Measurements from ENCODE around the gene HDHD5.

Gene HDHD5

GRCh38 chr22:17110791-17111550 lies 48.1 kb downstream of the HDHD5 start:
- intact Hi-C loops (cut with DNase I): no loop called here

GRCh38 chr22:17109976-17110375 lies 49.1 kb downstream of the HDHD5 start:
- DNase-seq: peak in 1 of 42 donors; percentile 1
- intact Hi-C loops (cut with DNase I): no loop called here

More at GRCh38 chr22:17110791-17111550, 48.1 kb downstream of the HDHD5 start:
- peak in 1 of 42 donors; percentile 3 for DNase-seq

GRCh38 chr22:17109113-17109865 lies 49.8 kb downstream of the HDHD5 start:
- DNase-seq: peak in 1 of 42 donors; percentile 3
- intact Hi-C loops (cut with DNase I): no loop called here

- DNase-seq: peak in 1 of 42 donors; percentile 3
- intact Hi-C loops (cut with DNase I): no loop called here
Observed at GRCh38 chr22:17108256-17109112, 50.6 kb downstream of the HDHD5 start.

- DNase-seq: peak in 1 of 42 donors; percentile 2
- intact Hi-C loops (cut with DNase I): no loop called here
Observed at GRCh38 chr22:17107547-17107810, 51.6 kb downstream of the HDHD5 start.

GRCh38 chr22:17106785-17107546 lies 52.1 kb downstream of the HDHD5 start:
- DNase-seq: peak in 1 of 42 donors; percentile 13
- intact Hi-C loops (cut with DNase I): no loop called here

GRCh38 chr22:17106161-17106784 lies 52.8 kb downstream of the HDHD5 start:
- DNase-seq: no peak
- intact Hi-C loops (cut with DNase I): no loop called here

GRCh38 chr22:17105143-17106129 lies 53.6 kb downstream of the HDHD5 start:
- peak in 1 of 42 donors; percentile 3 for DNase-seq
- intact Hi-C loops (cut with DNase I): no loop called here

- intact Hi-C loops (cut with DNase I): no loop called here
- peak in 1 of 42 donors; percentile 3 for DNase-seq
Observed at GRCh38 chr22:17104336-17104935, 54.6 kb downstream of the HDHD5 start.

- DNase-seq: no peak
- intact Hi-C loops (cut with DNase I): no loop called here
Observed at GRCh38 chr22:17103351-17103750, 55.7 kb downstream of the HDHD5 start.

GRCh38 chr22:17102297-17102667 lies 56.8 kb downstream of the HDHD5 start:
- DNase-seq: peak in 2 of 42 donors; percentile 13 to 35
- intact Hi-C loops (cut with DNase I): no loop called here

- DNase-seq: peak in 9 of 42 donors; percentile 2 to 69 (median 37)
- intact Hi-C loops (cut with DNase I): no loop called here
Observed at GRCh38 chr22:17101475-17102296, 57.4 kb downstream of the HDHD5 start.

- no peak for DNase-seq
- intact Hi-C loops (cut with DNase I): no loop called here
Observed at GRCh38 chr22:17100621-17101020, 58.5 kb downstream of the HDHD5 start.

GRCh38 chr22:17098379-17098819 lies 60.7 kb downstream of the HDHD5 start:
- peak in 3 of 42 donors; percentile 16 to 57 (median 37) for DNase-seq
- intact Hi-C loops (cut with DNase I): no loop called here

GRCh38 chr22:17097701-17098100 lies 61.4 kb downstream of the HDHD5 start:
- DNase-seq: peak in 2 of 42 donors; percentile 6 to 10
- intact Hi-C loops (cut with DNase I): no loop called here

GRCh38 chr22:17097062-17097461 lies 62.0 kb downstream of the HDHD5 start:
- peak in 8 of 42 donors; percentile 14 to 67 (median 47) for DNase-seq
- intact Hi-C loops (cut with DNase I): no loop called here
